Stimulated activated CD8-positive, alpha-beta memory T cell treated with anti-CD3 and anti-CD28 coated beads, Interleukin-7, amount 100 ng/mL, for 1 hour (primary cell): Measurements from ENCODE around the gene HSPB7.
"Not testable (repeated sequence)": the region's sequence is repeated elsewhere in the genome, so short reads cannot be mapped to it uniquely, and the experiment has no call there.

ENCODE experiments used
- DNase-seq, 2 donors: peaks; one replicate each; pipeline ENCODE4 v3.0.0-alpha.2; 2020; ENCODE audit warnings: low read depth in 2 of 2

HSPB7 gene

GRCh38 chr1:16050328-16050727, 32.5 kb upstream of the HSPB7 start:
- no peak for DNase-seq

- DNase-seq = no peak
Observed at GRCh38 chr1:16048573-16049189, 30.8 kb upstream of the HSPB7 start.

DNA sequence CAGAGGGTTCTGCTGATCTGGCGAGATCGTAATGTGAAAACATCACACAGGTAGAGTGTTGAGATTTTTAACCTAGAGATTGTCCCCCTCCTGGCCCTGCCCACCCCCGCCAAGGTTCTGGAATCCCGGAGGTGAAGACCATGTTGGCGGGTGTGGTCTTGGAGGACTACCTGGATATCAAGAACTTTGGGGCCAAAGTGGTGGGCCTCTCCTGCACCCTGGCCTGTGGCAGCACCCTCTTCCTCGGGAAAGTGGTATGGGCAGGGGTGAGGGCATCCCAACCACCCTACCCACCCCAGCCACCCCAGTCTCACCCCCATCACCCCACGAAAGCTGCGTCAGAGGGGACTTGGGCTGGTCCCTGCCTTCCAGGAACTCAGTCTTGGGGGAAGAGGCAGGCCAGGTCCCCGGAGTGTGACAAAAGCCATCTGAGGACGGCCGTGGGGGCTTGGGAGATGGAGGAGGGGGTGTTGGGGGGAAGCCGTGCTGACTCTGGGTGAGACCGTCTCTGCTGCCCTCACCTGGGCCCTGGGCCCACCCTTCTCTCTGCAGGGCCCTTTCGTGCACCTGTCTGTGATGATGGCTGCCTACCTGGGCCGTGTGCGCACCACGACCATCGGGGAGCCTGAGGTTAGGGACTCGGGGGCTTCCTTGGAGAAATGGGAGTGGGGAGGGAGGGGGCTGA, 30.1 kb upstream of the HSPB7 start:
- DNase-seq = no peak

- DNase-seq = no peak
Observed at GRCh38 chr1:16046842-16047241, 29.0 kb upstream of the HSPB7 start.

- DNase-seq = no peak
Observed at GRCh38 chr1:16043950-16044349, 26.1 kb upstream of the HSPB7 start.

DNA sequence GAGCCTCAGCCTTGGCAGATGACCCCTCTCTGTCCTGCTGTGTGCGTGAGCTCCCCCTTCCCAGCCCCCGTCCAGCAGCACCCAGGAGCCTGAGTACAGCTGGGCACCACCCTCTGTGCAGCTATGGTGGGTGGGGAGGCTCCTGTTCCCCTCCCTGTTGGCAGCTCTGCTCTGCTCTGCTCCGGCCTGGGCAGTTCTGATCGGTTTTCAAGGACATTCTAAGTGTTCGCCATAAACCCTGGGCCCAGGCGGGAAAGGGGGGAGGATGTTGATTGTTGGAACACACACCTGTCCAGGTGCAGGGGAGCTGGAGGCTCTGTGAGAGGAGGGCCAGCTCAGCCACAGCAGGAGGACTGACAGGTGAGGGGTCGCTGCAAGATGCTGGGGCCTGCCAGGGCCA, 25.7 kb upstream of the HSPB7 start, which contains the start of gene CLCNKB:
Gene CLCNKB, plus strand, starts transcription at position 262 of the 400 bp plus-strand sequence. CDS start 711 bp downstream, outside the sequence.
- no peak for DNase-seq

DNA sequence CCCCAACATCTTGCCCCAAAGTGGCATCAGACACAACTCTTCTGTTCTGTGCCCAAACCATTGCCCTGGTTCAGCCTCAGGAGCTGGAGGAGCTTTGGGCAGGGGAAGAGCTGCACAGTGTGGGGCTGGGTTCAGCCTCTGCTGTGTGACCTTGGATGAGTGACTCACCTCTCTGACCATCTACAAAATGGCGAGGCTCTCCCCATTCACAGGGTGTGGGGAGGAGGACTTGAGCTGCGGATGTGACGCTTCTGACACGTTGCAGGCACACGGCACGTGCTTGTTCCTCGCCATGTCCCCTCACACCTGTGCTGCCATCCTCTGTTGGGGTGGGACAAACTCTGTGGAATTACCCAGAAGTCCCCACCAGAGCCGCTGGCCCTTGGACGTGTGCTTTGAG, 24.8 kb upstream of the HSPB7 start:
- not testable (repeated sequence) for DNase-seq

GRCh38 chr1:16042096-16042495, 24.3 kb upstream of the HSPB7 start:
- DNase-seq = no peak

- no peak for DNase-seq
Observed at GRCh38 chr1:16041200-16041599, 23.4 kb upstream of the HSPB7 start.

DNA sequence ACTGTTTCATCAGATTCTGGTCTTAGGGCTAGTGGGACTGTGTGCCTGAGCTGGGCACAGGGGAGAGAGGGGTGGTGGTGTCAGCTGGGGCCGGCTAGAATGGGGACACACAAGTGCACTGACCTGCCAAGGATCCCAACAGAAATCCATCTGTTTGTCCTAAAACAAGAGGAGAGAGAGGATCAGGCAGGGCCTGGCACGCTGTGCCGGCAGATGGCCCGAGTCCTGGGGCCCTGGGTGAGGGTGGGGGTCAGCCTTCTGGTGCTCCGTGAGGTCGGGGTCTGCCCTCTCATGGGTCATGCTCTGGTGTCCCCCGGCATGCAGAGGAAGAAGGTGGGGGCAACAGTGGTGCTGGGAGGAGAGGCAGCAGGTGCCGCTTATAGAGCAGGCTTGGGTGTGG, 22.0 kb upstream of the HSPB7 start:
- DNase-seq = not testable (repeated sequence)

GRCh38 chr1:16038620-16038912, 20.7 kb upstream of the HSPB7 start:
- DNase-seq = no peak

DNA sequence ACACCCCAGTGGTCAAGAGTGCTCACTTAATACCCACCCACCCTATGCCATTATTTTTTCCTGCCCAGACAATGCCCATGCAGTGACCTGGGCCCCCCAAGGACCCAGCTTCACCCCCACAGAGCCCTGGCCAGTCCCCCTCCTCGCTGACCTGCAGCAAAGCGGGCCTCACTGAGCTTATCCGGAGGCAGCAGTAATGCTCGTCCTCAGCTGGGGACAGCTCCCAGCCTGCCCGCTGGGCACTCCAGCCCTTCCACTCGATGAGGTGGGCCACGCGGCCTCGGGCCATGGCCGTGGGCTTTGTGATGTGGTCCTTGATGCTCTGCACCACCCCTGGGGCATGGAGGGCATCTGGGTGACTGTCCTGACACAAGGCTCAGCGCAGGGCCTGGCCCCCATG, 18.6 kb upstream of the HSPB7 start:
- not testable (repeated sequence) for DNase-seq

DNA sequence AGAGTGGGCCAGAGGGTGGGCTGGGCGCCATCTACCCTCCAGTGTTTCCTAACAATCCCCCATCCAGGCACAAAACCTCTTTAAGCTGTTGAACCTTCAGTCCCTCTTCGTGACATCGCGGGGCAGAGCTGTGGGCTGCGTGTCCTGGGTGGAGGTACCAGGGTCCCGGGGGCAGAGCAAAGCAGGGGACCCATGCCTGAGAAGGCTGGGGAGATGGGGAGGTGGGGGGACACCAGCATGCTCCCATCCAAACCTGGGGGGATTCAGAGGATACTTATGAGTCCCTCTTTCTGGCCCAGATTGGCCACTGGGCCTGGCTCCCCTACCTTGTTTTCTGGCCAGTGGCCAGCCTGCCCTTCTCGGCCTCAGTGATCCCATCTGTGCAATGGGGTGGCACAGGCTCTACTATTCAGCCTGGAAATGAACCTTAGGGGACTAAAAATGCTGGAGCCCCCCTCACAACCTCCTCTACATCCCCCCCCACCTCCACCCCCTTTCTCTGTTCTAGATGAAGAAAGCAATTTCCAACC, 15.3 kb upstream of the HSPB7 start:
- DNase-seq = not testable (repeated sequence)

- no peak for DNase-seq
Observed at GRCh38 chr1:16032388-16033102, 14.7 kb upstream of the HSPB7 start.

GRCh38 chr1:16031551-16031950, 13.7 kb upstream of the HSPB7 start:
- no peak for DNase-seq

DNA sequence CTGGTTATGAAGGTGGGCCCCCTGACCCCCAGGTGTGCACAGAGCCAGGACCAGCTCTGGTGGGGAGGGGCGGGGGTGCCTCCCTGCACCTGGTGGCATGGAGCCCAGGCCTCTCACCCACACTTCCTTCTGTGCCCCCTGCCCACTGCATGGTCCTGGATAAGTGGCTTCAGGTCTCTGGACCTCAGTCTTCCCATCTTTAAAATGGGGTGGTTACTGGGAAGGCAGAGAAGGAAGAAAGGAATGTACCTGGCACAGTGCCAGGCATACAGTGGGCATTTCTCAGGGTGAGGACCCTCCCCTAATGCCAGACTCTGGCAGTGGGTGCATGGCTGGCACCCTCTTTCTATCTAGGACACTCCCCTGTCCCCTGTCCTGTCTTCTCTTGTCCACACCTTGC, 11.4 kb upstream of the HSPB7 start:
- DNase-seq = no peak

DNA sequence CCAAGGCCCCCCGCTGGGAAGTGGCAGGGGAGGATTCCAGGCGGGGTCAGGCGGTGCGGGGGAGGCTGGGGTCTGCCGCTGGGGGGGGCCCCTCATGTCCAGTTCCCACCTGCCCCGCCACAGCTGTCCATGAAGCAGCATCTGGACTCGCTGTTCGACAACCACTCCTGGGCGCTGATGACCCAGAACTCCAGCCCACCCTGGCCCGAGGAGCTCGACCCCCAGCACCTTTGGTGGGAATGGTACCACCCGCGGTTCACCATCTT, 11.1 kb upstream of the HSPB7 start:
- not testable (repeated sequence) for DNase-seq

GRCh38 chr1:16028237-16029002, 10.6 kb upstream of the HSPB7 start:
- no peak for DNase-seq

DNA sequence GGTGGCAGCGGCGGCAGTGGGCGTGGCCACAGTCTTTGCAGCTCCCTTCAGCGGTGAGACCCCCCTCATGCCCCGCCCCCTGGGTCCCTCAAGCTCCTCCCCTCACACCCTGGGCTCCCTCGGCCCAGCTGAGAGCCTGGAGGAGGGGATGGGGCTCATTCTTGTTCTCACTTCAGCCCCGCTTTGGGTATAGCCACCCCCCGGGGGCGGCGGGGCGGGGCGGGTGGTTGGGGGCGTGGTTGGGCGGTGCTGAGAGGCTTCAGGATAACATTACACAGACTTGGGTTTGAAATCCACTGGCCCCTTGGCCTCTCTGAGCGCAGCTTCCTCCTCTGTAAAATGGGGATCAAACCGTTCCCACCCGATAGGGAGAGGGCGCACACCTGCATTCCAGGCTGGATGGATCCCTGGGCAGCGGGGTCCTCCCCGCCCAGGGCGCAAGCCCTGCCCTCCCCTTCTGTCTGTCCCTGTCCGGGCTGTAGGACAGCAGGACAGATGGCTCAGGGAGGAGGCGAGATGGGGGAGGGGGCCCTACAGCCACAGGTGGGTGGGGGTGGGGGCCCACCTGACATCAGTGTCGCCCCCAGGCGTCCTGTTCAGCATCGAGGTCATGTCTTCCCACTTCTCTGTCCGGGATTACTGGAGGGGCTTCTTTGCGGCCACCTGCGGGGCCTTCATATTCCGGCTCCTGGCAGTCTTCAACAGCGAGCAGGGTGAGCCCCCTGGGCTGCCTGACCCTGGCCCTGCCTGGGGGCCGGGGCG, 9.1 kb upstream of the HSPB7 start:
- DNase-seq = peak in 1 of 2 donors; percentile 9

DNA sequence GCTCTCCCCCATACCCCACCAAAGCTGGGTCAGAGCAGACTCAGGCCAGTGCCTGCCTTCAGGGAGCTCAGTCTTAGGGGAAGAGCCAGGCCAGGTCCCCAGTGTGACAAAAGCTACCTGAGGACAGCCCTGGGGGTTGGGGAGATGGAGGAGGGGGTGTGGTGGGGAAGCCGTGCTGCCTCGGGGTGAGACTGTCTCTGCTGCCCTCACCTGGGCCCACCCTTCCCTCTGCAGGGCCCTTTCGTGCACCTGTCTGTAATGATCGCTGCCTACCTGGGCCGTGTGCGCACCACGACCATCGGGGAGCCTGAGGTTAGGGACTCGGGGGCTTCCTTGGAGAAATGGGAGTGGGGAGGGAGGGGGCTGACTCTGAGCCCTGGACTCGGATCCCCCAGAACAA, 8.5 kb upstream of the HSPB7 start:
- DNase-seq = not testable (repeated sequence)

DNA sequence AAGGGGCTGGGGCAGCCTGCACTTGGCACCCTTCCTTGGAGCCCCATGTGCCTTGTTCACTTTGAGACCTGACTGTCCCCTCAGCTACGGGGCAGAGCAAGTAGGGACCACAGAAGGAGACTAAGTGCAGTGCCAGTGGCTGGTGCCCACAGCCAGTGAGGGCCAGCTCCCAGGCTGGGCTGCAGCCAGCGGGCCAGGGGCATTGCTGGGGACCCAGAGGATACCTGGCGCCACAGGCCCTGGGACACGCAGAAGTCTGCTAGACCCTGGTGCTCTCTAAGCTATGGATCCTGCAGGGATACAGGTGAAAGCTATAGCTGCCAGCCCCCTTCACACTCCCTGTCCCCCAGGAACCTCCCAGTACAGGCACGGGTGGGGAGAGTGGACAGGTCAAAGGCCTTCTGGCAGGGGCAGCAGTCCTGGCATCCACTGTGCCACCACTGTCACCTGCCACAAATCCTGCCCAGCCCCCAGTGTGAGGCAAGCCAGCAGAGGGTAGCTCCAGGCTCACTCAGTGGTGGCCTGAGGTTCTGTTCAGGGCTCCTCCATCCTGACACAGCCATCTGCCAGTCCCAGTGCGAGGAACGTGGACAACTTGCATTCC, 5.3 kb upstream of the HSPB7 start:
- DNase-seq = no peak
